ENCODE results near the gene THBS1.

THBS1 gene

DNA sequence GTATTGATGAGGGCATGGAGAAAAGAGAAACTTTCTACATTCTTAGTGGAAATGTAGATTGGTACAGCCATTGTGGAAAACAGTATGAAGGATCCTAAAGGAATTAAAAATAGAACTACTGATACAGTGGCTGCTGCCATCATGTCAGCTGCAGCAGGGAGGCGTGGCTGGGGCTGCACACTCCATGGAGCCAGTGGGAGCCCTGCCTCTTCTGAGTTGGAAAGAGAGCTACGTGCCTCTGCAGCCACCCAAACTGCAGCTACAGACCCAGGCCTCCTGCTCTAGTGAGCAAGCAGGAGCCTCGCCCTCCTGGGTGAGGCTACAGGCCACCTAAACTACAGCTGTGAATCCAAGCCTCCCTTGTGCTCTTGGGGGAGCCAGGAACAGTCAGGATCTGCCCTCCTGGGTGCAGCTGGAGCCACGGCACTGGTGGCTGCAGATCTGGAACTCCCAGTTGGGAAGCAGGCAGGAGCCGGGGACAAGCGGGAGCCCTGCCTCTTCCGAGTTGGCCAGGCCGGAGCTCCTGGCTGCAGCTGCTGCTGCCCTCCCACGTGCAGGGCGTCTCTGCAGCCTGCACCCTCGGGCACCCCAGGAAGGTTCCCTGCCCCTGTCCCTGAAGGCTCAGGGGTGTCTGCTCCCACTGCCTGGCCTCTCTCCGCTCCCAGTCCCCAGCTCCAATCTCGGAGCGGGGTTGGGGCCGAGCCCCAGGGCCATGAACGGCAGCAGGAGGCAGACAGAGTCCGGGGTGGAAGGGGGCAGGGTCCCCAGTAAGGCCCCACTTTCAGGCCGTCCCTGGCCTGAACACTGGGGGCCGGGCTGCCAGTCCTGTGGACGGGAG is 64.5 kb downstream of the THBS1 start:
- no peak for DNase-seq (ENCODE audit: low read depth in 1 of 2, low spot score in 1 of 2)
- H3K27me3 ChIP-seq (ENCODE audit: insufficient read depth, poor library complexity, severe bottlenecking): no peaks in the 10 kb centered on the region
- no peak for TF ChIP-seq POLR2AphosphoS5 (IDR thresholded peaks at IDR 0.05; ENCODE audit: low read depth)
- TF ChIP-seq SPI1 (IDR thresholded peaks at IDR 0.05; ENCODE audit: borderline replicate concordance, low read depth): no peak
- TF ChIP-seq, protein P1, sequence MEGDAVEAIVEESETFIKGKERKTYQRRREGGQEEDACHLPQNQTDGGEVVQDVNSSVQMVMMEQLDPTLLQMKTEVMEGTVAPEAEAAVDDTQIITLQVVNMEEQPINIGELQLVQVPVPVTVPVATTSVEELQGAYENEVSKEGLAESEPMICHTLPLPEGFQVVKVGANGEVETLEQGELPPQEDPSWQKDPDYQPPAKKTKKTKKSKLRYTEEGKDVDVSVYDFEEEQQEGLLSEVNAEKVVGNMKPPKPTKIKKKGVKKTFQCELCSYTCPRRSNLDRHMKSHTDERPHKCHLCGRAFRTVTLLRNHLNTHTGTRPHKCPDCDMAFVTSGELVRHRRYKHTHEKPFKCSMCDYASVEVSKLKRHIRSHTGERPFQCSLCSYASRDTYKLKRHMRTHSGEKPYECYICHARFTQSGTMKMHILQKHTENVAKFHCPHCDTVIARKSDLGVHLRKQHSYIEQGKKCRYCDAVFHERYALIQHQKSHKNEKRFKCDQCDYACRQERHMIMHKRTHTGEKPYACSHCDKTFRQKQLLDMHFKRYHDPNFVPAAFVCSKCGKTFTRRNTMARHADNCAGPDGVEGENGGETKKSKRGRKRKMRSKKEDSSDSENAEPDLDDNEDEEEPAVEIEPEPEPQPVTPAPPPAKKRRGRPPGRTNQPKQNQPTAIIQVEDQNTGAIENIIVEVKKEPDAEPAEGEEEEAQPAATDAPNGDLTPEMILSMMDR (IDR thresholded peaks at IDR 0.05; ENCODE audit: insufficient read depth, low read length): no peak
- TF ChIP-seq GABPA (IDR thresholded peaks at IDR 0.05; ENCODE audit: low read depth): no peak
- TF ChIP-seq, protein P2, sequence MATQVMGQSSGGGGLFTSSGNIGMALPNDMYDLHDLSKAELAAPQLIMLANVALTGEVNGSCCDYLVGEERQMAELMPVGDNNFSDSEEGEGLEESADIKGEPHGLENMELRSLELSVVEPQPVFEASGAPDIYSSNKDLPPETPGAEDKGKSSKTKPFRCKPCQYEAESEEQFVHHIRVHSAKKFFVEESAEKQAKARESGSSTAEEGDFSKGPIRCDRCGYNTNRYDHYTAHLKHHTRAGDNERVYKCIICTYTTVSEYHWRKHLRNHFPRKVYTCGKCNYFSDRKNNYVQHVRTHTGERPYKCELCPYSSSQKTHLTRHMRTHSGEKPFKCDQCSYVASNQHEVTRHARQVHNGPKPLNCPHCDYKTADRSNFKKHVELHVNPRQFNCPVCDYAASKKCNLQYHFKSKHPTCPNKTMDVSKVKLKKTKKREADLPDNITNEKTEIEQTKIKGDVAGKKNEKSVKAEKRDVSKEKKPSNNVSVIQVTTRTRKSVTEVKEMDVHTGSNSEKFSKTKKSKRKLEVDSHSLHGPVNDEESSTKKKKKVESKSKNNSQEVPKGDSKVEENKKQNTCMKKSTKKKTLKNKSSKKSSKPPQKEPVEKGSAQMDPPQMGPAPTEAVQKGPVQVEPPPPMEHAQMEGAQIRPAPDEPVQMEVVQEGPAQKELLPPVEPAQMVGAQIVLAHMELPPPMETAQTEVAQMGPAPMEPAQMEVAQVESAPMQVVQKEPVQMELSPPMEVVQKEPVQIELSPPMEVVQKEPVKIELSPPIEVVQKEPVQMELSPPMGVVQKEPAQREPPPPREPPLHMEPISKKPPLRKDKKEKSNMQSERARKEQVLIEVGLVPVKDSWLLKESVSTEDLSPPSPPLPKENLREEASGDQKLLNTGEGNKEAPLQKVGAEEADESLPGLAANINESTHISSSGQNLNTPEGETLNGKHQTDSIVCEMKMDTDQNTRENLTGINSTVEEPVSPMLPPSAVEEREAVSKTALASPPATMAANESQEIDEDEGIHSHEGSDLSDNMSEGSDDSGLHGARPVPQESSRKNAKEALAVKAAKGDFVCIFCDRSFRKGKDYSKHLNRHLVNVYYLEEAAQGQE (IDR thresholded peaks at IDR 0.05; ENCODE audit: insufficient replicate concordance, low read depth): no peak
- no peak overlapping the region for H3K27ac ChIP-seq (replicated peaks)
- no peak overlapping the region for H3K4me3 ChIP-seq (replicated peaks; ENCODE audit: insufficient read depth, low read length)

DNA sequence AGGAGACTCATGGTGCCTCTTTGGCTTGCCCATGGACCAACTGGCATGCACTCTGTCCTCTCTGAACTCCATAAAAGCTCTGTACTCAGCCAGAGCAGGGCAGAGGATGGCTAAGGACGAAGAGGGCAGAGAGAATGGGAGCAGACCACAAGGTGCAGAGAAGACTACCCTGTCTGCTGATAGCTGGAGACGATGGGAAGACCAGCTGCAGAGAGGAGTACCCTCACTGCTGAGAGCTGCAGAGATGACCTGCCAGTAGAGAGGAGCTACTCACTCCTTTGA is 65.0 kb downstream of the THBS1 start:
- Histone ChIP-seq H3K27ac (replicated peaks) (no peak overlapping the region), H3K4me3 (replicated peaks; ENCODE audit: insufficient read depth, low read length) (no peak overlapping the region), H3K27me3 (ENCODE audit: insufficient read depth, poor library complexity, severe bottlenecking) (no peaks in the 10 kb centered on the region)
- TF ChIP-seq POLR2AphosphoS5 (IDR thresholded peaks at IDR 0.05; ENCODE audit: low read depth) (no peak), GABPA (IDR thresholded peaks at IDR 0.05; ENCODE audit: low read depth) (no peak), SPI1 (IDR thresholded peaks at IDR 0.05; ENCODE audit: borderline replicate concordance, low read depth) (no peak)
- DNase-seq (ENCODE audit: low read depth in 1 of 2, low spot score in 1 of 2): no peak

DNA sequence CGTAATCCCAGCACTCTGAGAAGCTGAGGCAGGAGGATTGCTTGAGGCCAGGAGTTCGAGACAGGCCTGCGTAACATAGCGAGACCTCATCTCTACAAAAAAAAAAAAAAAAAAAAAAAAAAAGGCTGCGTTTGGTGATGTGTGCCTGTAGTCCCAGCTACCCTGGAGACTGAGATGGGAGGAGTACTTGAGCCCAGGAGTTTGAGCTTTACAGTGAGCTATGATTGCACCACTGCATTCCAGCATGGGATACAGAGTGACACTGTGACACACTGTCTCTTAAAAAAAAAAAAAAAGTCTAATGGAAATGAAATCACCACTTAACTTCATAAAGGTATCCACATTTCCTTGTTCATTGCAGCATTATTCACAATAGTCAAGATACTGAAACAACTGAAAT is 65.5 kb downstream of the THBS1 start:
- no peak overlapping the region for H3K4me3 ChIP-seq (replicated peaks; ENCODE audit: insufficient read depth, low read length)
- no peak for DNase-seq (ENCODE audit: low read depth in 1 of 2, low spot score in 1 of 2)
- no peak overlapping the region for H3K27ac ChIP-seq (replicated peaks)
- TF ChIP-seq, protein P2 (IDR thresholded peaks at IDR 0.05; ENCODE audit: insufficient replicate concordance, low read depth): no peak
- TF ChIP-seq SPI1 (IDR thresholded peaks at IDR 0.05; ENCODE audit: borderline replicate concordance, low read depth): no peak
- TF ChIP-seq GABPA (IDR thresholded peaks at IDR 0.05; ENCODE audit: low read depth): no peak
- TF ChIP-seq, protein P1 (IDR thresholded peaks at IDR 0.05; ENCODE audit: insufficient read depth, low read length): no peak
- TF ChIP-seq POLR2AphosphoS5 (IDR thresholded peaks at IDR 0.05; ENCODE audit: low read depth): no peak
- no peaks in the 10 kb centered on the region for H3K27me3 ChIP-seq (ENCODE audit: insufficient read depth, poor library complexity, severe bottlenecking)

Data from HL-60 (cell line).